GM21526 (cell line): ENCODE measurements around the gene INCENP.
"Not testable (repeated sequence)": the region's sequence is repeated elsewhere in the genome, so short reads cannot be mapped to it uniquely, and the experiment has no call there.

Experiments used
- ATAC-seq: cut with Tn5 transposase; IDR thresholded peaks from one replicate; pipeline ENCODE4 v1.9.1; 2021; ENCODE audit warnings: moderate library complexity; ENCODE audit not compliant: unreplicated experiment, low FRiP score

INCENP gene

DNA sequence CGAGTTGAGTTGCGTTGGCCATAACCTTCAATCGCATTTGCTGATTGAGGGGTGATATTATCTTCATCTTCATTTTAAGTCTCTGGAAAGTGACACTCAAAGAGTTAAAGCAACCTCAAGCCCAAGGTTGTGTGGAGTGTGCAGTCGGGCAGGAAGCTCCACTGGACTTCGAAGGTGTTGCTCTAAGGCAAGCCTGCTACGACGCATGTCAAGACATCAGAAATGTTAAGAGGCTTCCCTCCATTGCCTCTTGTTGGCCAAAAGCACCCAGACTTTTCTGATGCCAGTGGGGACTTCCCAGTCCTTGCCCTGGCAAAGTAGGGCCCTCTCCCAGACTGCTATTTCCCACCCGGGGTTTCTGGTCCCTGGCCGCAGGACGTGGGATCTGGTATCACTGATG, 42.6 kb downstream of the INCENP start:
- ATAC-seq, result no peak

DNA sequence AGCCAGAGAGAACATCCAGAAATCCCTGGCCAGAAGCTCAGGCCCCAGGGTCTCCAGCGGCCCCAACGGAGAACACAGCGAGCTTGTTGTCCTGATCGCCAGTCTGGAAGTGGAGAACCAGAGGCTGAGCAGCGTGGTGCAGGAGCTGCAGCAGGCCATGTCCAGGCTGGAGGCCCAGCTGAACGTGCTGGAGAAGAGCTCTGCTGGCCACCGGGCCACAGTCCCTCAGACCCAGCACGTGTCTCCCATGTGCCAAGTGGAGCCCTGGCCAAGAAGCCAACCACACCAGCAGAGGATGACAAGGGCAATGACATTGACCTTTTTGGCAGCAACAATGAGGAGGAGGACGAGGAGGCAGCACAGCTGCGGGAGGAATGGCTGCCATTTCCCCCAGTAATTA, 45.6 kb downstream of the INCENP start:
- ATAC-seq, result no peak

DNA sequence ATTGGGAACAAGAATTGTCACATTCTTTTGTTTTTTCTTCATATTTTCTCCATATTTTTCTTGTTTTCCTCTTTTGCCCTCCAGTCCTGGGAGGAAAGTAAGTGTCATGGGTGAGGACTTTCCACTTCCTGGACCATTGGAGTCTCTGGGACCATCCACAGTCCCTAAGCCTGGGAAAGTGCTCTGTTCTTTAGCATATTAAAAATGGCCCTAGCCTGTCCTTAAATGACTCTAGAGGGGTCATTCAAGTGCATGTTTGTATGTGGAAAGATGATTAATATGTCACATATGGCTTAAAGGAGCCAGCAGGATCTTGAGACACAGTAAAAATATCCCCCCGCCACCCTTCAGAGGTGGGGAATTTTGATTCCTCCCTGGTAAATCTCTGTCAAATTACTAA, 46.1 kb downstream of the INCENP start:
- ATAC-seq, result no peak

DNA sequence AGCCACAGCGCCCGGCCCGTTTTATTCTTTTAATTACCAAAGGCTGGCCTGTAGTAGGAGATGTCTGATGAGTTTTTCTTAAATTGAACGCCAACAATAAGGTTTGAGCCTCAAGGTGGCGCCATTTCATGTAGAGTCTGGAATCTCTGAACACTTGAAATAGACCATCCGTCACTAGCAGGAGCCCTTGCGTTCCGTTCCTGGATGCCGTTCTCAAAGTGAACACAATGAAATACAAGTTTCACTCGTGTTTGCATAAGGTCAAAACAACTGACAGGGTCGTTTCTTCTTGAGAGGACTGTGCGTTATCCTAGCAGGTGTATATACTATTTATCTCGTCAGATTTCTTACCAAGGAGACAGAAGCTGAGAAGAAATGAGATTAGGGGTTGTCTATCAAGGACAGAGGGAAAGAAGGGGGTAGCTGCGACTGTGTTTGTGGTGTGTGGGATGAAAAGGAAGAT, 47.5 kb downstream of the INCENP start:
- ATAC-seq, result no peak

DNA sequence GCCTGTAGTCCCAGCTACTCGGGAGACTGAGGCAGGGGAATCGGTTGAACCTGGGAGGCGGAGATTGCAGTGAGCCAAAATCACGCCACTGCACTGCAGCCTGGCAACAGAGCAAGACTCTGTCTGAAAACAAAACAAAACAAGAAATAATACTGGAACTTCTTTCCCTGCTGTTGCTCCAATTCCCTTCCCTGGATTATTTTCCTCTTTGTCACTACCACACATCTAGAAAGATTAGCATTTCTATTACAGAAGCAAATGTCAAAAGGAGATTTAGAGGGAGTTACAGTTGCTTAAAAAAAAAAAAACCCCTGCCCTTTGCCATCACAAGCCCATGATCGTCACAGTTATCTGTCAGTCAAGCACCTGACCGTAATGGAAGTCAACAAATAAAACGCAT, 48.5 kb downstream of the INCENP start:
- ATAC-seq, result no peak

DNA sequence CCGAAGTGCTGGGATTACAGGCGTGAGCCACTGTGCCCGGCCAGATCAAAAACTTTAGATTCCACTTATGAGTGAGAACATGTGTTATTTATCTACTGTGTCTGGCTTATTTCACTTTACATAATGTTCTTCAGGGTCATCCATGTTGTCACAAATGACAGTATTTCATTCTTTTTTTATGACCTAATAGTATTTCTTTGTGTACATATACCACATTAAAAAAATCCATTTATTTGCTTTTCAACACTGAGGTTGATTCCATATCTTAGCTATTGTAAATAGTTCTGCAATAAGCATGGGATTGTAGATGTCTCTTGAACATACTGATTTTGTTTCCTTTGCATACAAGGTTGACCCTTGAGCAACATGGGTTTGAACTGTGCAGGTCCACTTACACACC, 53.0 kb downstream of the INCENP start:
- ATAC-seq, result no peak

DNA sequence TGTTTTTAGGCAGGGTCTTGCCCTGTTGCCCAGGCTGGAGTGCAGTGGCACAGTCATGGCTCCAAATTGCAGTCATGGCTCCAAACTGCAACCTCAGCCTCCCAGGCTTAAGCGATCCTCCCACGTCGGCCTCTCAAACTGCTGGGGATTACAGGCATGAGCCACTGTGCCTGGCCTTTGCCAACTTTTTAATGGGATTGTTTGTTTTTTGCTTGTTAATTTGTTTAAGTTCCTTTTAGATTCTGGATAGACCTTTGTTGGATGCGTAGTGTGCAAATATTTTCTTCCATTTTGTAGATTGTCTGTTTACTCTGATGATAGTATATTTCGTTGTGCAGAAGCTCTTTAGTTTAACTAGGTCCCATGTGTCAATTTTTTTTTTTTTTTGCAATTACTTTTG, 56.2 kb downstream of the INCENP start:
- ATAC-seq, result no peak

DNA sequence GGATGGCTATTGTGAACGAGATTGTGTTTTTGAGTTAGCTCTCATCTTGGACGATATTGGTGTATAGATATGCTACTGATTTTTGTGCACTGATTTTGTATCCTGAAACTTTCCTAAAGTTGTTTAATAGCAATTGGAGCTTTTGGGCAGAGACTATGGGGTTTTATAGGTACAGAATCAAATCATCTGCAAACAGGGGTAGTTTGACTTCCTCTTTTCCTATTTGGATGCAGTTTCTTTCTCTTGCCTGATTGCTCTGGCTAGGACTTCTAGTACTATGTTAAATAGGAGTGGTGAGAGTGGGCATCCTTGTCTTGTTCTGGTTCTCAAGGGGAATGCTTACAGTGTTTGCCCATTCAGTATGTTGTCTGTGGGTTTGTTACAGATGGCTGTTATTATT, 57.3 kb downstream of the INCENP start:
- ATAC-seq, result no peak

DNA sequence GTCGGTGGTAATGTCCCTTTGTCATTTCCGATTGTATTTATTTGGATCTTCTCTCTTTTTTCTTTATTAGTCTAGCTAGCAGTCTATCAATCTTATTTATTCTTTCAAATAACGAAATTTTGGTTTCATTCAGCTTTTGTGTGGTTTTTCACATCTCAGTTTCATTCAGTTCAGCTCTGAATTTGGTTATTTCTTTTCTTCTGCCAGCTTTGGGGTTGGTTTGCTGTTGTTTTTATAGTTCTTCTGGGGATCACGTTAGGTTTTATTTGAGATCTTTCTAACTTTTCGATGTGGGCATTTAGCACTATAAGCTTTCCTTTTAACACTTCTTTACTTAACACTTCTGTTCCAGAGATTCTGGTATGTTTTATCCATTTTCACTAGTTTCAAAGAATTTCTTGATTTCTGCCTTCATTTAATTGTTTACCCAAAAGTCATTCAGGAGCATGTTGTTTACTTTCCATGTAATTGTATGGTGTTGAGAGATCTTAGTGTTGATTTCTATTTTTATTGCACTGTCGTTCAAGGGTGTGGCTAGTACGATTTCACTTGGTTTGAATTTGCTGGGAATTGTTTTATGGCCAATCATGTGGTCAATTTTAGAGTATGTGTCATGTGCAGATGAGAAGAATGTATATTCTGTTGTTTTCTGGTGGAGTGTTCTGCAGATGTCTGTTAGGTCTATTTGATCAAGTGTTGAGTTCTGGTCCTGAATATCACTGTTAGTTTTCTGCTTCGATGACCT, 58.5 kb downstream of the INCENP start:
- ATAC-seq, result no peak

DNA sequence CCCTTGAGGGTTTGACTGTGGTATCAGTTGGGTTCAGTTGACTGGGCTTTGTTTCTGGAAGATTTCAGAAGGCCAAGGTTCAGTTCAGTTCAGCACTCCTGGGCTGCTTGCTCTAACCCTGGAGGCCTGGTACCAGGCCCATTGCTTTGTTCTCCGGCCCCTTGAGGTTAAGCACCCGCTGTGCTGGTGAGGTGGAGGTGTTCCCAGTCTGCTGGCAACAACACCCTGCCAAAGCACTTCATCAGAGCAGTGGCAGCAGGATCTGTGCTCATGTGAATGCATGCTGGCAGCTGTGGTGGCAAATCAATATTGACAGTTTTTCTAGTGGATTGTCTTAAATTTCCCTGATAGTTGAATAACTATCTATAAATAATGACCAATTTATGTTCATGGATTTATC, 62.4 kb downstream of the INCENP start:
- ATAC-seq, result no peak

DNA sequence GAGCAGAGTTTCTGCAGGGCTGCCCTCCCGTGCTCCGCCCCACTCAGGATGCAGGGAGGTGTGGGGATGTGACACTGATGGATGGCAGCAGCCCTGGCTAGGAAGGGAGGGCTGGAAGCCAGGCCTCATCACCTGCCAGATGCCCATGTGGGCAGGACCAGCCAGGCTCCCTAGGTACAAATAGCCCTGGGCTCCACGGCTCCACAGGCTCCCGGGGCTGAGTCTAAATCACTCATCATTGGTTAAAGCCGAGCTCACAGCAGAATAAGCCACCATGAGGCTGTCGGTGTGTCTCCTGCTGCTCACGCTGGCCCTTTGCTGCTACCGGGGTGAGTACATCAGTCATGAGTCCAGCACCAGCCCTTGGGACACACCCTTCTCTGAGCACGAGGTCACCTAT, 66.2 kb downstream of the INCENP start, which contains the start of gene SCGB1D1:
SCGB1D1 (plus strand) TSS at position 206 of the 400 bp plus-strand sequence; CDS start at position 275, 69 bp downstream.
- ATAC-seq, result no peak

DNA sequence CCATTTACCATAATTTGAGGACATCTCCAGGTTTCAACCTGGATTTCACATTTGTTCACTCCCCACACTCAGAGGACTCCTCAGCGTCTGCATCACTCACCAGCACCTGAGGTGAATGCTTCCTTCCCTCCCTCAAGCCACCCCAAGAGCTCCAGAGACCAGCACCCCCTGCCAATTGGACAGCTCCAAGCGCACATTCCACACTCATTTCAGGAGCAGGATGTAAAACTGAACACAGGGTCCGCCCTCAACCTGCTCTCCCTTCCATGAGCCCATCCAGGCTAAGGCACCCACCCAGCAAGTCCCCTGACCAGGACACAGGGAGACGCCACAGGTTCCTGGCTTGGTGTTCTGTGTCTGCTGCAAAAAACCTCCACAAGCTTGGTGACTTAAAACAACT, 70.1 kb downstream of the INCENP start:
- no peak for ATAC-seq

DNA sequence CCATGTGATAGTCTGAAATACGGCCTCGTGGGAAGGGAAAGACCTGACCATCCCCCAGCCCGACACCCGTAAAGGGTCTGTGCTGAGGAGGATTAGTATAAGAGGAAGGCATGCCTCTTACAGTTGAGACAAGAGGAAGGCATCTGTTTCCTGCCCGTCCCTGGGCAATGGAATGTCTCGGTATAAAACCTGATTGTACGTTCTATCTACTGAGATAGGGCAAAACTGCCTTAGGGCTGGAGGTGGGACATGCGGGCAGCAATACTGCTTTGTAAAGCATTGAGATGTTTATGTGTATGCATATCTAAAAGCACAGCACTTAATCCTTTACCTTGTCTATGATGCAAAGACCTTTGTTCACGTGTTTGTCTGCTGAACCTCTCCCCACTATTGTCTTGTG, 71.2 kb downstream of the INCENP start:
- not testable (repeated sequence) for ATAC-seq

DNA sequence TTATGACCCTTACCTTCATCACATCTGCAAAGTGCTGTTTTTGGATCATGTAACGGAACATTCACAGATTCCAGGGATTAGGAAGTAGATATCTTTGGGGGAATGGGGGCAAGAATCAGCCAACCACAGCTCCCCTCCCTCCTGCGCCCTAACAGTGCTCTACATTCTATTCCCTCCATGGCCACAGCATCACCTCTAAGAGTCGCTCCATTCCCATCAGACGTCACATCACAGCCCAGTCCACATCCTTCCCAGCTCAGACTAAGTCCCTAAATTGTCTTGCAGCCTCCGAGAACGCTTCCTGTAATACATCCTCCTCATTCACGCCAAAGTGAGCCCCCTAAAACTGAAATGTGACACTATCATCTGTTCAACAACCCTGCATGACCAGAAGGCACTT, 72.1 kb downstream of the INCENP start:
- no peak for ATAC-seq

DNA sequence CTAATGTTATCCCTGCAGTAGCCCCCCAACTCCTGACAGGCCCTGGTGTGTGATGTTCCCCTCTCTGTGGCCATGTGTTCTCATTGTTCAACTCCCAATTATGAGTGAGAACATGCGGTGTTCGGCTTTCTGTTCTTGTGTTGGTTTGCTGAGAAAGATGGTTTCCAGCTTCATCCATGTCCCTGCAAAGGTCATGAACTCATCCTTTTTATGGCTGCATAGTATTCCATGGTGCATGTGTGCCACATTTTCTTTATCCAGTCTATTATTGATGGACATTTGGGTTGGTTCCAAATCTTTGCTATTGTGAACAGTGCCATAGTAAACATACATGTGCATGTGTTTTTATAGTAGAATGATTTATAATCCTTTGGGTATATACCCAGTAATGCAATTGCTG, 73.6 kb downstream of the INCENP start:
- ATAC-seq, result not testable (repeated sequence)

DNA sequence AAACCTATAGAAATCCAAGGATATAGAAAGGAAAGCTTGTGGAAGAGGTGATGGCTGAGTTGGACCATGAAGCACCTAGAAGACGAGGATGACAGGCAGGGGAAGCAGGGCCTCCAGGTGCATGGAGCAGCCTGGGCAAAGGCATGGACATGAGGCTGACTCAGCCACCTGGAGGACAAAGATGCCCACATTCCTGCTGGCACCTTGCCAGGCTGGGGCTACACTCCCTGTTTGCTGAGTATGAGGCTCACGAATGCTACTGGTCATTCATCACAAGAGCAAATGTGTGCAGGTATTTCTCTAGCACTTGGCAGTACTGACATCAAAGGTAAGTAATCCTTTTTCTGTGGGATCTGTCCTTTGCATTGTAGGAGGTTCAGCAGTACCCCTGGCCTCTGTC, 77.6 kb downstream of the INCENP start:
- no peak for ATAC-seq
